ENCODE data around the gene XPC.

- TF ChIP-seq CTCF (IDR thresholded peaks at IDR 0.05): no peak
- TF ChIP-seq POLR2A (IDR thresholded peaks at IDR 0.05): no peak
Observed at GRCh38 chr3:14138109-14138877, 40.1 kb downstream of the XPC start.
